Non-pigmented ciliary epithelial cell (primary cell): ENCODE data around the gene ZNF217.
"Not testable (repeated sequence)": the region's sequence is repeated elsewhere in the genome, so short reads cannot be mapped to it uniquely, and the experiment has no call there.

Source experiments
- DNase-seq: peaks from one replicate; pipeline ENCODE4 v3.0.0-alpha.2; 2010; ENCODE audit warnings: low read depth

The ZNF217 gene

DNA sequence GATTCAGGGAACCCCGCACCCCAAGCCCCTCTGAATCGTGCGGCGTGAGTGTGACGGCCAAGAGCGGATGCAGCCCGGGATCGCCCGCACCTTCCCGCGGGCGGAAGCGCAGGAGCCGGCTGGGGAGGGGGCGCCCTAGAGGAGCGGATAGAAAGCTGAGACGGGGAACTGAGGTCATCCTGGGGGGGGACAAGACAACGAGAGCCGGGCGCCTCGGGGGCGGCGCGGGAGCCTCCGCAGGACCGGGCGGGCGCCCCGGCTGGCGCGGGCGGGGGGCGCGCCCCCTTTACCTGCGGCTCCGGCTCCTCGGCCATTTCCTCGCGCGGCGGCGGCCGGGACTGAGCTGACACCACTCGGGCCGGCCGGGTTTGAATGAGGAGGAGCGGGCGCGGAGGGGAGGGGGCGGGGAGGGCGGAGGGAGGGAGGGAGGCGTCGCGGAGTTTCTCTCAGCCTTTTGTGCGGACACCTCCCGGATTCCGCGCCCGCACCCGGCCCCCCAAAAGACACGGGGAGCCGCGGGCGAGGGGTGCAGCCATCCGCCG is at the start of gene ZNF217:
Gene ZNF217 (minus strand): TSS at position 374 of the 542 bp plus-strand sequence. CDS start 11,013 bp downstream, outside the sequence.
- not testable (repeated sequence) for DNase-seq

DNA sequence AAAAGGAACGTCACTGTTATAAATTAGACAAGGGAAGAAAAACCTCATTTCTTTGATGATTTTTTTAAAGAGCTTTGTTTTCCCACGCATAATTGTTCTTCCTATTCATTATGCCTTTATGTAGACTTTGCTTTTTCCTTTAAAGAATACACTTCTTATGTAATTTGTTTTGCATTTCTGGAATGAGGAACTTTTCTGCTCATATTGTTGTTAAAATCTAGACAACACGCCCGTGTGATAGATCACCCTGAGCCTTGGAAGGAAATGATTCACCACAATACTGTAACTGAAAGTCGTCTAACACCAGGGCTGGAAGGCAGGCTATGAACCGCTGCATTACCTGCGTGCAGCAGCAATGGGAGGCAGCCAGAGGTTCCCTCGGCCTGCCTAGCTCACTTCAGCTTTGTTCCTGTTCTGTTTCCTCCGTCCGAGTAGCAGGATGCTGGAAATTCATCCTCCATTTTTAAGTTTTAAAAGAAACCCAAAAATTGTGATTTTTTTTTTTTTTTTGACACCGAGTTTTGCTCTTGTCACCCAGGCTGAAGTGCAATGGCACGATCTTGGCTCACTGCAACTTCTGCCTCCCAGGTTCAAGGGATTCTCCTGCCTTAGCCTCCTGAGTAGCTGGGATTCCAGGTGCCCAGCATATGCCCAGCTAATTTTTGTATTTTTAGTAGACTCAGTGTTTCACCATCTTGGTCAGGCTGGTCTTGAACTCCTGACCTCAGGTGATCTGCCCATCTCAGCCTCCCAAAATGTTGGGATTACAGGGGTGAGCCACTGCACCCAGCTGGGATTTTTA is 49.6 kb upstream of the ZNF217 start:
- DNase-seq: peak; percentile 63

DNA sequence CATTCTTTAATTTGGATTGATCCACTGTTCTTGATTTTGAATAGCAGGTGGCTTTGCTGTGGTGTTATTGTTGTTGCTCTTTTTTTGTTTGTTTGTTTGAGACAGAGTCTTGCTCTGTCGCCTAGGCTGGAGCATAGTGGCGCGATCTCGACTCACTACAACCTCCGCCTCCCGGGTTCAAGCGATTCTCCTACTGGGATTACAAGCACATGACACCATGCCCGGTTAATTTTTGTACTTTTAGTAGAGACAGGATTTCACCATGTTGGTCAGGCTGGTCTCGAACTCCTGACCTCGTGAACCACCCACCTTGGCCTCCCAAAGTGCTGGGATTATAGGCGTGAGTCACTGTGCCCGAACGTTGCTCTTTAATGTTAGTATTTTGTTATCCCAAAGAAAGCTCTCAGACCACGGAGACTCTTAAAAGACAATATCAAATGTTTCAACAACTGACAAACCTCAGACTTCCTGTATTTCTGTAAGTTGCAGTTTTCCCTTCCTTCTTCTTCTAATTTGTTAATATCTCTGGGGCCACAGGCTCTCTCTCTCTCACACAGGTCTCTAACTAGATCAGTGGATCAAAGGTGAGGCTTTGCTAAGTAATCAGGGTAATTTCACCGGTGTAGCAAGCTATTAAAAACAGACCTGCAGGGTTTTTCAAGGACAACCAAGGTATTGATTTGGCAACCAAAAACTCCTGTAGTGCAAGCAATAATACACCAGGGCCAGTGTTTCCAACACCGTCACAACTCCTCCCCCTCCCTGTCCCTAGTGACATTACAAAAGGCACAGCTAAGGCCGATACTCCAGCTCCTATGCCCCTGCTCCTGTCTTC is 48.8 kb upstream of the ZNF217 start:
- no peak for DNase-seq

DNA sequence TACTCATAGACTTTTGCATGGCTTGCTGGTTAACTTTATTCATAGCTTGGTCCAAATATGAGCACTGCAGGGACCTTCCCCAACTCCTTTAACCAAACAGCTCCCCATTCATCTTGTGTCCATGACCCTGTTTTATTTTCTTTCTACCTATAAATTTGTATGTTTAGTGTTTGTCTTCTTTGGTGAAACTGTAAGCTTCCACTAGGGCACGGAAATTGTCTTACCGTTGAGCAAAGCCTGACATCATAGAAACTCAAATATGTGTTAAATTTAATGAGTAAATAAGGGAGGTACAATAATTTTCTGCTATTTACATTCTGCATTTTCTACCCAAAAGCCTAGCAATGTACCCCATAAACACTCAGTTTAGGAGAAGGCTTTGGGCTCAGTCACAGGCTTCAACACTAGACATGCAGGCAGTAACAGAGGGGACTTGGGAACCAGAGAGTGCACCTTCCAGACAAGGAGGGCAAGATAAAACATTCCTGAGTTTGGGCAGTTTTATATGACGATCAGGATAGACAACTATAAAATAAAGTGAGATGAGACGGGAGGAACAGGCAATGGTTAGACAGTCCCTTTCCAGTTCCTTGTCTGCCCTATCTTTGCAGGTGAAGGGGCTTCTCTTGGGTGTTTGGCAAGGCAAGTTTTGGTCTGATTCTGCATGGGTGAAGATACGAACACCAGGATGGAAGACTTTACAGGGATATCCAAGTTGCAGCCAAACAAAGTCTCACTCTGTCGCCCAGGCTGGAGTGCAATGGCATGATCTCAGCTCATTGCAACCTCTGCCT is 46.2 kb upstream of the ZNF217 start:
- DNase-seq: no peak

DNA sequence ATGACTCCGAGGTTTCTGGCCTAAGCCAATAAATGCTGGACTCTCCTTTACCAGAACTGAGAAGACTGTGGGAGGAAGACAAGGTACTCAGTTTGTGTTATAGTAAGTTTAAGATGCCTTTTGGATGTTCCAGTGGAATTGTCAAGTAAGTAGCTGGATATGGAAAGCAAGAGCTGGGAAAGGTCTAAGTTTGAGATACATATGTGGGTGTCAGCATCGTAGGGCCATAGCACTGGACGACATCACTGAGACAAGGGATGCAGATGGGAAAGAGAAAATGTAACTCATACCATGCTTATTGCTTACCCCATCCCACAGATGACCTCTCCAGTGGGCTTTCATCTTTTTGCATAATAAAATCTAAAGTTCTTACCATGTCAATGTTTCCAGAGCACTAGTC is 45.5 kb upstream of the ZNF217 start:
- no peak for DNase-seq

DNA sequence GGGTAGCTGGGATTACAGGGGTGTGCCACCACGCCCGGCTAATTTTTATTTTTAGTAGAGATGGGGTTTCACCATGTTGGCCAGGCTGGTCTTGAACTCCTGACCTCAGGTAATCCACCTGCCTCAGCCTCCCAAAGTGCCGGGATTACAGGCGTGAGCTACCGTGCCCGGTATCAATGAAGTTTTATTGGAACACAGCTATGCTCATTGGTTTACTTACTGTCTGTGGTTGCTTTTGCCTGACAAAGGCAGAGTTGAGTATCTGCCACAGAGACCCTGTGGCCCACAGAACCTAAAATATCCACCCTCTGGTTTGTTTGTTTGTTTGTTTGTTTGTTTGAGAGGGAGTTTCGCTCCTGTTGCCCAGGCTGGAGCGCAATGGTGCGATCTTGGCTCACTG is 43.7 kb upstream of the ZNF217 start:
- DNase-seq: not testable (repeated sequence)

DNA sequence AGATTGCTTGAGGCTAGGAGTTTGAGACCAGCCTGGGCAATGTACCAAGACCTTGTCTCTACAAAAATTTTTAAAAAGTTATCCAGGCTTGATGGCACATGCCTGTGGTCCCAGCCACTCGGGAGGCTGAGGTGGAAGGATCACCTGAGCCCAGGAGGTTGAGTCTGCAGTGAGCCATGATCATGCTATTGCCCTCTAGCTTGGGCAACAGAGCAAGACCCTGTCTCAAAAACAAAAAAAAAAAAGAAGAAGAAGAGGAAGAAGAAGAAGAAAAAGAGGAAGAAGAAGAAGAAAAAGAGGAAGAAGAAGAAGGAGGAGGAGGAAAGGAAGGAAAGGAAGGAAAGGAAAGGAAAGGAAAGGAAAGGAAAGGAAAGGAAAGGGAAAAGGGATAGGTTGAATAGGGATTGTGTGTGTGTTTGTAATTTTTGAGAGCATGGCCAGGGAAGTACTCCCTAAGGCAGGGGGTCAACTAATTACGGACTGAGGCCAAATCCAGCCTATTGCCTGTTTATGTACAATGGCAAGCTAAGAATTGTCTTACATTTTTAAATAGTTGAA is 43.0 kb upstream of the ZNF217 start:
- no peak for DNase-seq

DNA sequence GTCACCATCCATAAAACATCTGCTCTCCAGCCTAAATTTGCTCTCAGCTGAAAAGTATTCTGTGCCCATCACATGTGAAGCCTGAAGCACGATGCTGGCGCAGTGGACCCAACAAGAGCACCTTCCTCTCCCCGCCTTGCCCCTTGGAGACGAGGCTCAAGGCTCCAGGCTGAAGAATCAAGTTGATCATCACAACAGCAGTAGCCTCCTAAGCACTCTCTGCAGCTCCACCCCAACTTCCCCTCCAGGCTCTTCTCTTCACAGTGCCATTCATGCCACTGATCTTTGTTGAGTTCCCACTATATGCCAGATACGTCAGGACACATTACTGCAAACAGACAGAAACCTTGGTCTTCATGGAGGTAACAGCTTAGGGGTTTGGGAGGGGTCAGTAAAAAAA is 41.6 kb upstream of the ZNF217 start:
- DNase-seq: no peak

DNA sequence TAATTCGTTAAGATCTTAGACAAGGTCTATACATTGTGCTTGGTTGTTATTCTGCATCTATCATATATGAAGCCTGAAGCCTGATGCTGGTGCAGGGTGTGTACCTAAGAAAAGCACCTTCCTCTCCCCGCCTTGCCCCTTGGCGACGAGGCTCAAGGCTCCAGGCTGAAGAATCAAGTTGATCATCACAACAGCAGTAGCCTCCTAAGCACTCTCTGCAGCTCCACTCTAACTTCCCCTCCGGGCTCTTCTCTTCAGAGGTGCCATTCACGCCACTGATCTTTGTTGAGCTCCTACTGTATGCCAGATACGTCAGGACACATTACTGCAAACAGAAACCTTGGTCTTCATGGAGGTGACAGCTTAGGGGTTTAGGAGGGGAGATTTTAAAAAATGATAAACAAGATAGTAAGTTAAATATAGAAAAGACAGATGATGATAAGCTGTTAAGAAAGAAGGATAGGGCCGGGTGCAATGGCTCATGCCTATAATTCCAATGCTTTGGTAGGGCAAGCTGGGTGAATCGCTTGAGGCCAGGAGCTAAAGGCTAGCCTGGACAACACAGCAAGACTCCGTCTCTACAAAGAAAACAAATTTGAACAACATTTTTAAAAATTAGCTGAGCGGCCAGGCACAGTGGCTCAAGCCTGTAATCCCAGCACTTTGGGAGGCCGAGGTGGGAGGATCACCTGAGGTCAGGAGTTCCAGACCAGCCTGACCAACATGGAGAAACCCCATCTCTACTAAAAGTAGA is 38.4 kb upstream of the ZNF217 start:
- no peak for DNase-seq

DNA sequence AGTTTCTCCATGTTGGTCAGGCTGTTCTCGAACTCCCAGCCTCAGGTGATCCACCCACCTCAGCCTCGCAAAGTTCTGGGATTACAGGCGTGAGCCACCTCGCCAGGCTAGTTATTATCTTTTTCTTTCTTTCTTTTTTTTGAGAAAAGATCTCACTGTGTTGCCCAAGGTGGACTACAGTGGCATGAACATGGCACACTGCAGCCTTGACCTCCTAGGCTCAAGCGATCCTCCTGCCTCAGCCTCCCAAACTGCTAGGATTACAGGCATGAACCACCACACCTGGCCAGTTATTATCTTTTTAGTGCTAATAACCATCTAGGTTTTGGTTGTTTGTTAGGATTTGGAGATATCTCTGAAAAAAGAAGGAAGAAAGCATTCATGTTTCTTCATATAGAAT is 35.8 kb upstream of the ZNF217 start:
- no peak for DNase-seq

DNA sequence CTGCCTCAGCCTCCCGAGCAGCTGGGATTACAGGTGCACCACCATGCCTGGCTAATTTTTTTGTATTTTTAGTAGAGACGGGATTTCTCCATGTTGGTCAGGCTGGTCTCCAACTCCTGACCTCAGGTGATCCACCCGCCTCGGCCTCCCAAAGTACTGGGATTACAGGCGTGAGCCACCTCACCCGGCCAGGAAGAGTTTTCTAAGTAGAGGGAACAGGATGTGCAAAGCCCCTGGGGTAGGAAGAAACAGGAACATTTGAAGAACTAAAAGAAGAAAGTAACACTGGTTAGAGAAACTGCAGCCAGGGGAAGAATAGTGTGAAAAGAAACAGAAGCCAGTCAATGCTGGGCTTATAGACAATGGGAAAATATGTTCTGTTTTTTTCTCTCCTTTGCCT is 35.1 kb upstream of the ZNF217 start:
- not testable (repeated sequence) for DNase-seq

DNA sequence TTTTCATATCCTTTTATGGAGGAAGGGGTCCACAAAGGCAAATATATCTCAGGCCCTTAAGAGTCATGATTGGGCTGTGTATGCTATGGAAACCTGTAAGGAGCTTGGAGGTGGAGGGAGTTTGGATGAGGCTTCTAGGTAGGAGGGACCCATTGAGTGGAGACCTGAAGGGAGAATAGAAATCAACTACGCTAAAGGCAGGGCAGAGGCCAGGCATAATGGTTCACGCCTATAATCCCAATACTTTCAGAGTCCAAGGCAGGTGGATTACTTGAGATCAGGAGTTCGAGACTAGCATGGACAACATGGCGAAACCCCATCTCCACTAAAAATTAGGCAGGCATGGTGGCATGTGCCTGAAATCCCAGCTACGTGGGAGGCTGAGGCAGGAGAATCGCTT is 34.4 kb upstream of the ZNF217 start:
- DNase-seq: no peak

DNA sequence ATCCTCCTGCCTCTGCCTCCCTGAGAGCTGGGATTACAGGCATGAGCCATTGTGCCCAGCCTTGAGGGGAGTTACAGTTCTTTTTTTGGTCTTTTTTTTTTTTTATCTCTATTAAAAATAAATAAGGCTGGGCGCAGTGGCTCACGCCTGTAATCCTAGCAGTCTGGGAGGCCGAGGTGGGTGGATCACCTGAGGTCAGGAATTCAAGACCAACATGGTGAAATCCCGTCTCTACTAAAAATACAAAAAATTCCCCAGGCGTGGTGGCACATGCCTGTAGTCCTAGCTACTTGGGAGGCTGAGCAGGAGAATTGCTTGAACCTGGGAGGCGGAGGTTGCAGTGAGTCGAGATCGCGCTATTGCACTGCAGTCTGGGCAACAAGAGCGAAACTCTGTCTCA is 33.4 kb upstream of the ZNF217 start:
- DNase-seq: not testable (repeated sequence)

DNA sequence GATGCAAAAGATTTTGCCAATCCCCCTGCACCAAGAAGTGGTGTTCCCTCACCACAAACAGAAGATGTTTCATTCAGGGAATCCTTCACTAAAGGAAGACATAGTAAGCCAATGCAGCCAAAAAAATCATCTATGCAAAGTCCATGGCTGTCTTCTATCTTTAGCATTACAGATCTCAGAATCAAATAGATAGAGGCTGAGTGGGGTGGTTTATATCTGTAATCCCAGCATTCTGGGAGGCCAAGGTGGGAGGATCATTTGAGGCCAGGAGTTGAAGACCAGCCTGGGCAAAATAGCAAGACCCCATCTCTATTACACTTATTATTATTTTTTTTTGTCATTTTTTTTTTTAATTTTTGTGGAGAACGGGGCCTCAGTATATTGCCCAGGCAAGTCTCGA is 32.9 kb upstream of the ZNF217 start:
- DNase-seq: no peak

DNA sequence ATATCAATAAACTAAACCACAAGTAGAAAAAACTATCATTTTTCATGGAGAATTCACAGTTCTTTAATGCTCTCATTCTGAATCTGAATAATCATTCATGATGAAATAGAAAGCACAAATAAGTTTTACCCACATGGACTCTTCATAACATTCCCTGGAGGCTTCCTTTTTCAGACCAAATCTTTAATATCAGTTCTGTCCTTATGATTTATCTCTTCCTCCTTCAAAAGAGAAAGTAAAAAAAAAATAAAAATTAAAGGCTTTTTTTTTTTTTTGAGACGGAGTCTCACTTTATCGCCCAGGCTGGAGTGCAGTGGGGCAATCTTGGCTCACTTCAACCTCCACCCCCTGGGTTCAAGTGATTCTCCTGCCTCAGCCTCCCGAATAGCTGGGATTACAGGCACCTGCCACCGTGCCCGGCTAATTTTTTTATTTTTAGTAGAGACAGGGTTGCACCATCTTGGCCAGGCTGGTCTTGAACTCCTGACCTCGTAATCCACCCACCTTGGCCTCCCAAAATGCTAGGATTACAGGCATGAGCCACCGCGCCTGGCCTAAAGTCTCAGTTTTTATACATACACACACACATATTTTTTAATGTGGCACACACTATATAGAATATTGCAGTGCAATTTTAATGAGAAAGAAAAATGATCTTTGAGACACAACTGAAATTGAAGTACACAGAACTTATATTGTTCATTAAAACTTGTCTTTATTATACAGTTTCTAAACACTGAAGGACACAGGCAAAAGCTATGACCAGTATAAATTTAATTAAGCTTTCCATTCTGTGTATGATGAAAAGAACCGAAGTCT is 31.9 kb upstream of the ZNF217 start:
- DNase-seq: no peak

DNA sequence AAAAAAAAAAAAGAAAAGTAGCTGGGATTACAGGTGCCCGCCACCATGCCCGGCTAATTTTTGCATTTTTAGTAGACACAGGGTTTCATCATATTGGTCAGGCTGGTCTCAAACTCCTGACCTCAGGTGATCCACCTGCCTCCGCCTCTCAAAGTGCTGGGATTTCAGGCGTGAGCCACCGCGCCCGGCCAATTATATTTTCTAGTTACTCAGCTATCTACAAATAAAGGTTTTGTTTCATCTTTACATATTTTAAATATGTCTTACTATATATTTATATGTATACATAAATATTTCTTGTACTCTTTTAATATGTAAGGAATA is 31.2 kb upstream of the ZNF217 start:
- DNase-seq: not testable (repeated sequence)

DNA sequence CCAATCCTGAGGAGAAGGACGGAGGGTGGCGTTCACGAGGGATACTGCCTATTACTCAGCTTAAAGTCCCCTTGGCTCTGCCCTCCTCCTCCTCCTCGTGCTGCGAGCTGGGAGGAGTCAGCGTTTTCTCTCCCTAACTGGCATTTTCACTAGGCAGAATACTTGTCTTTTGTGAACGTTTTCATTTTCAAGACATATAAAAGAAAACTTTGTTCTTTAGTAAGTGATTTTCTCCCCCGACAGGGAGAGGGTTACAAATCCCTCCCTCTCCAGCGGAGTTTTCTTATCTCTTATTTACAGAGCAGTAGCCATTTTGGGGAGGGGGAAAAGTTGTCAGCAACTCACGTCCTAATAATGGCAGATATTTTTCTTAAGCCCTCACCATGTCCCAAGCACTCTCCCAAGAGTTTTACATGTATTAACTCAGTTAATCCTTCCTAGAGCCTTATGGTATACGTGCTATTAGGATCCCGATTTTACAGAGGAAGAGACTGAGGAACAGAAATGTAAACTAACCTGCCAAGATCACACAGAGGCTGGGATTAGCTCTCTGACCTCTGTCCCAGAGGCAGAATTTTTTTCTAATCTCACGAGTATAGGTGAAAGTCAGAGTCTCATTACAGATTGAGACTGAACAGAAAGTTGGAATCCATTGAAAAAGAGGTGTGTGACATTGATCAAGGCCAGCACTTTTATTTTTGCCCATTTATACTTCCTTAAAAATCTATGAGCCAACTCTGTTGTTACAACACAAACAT is 30.0 kb upstream of the ZNF217 start:
- DNase-seq: peak; percentile 34

DNA sequence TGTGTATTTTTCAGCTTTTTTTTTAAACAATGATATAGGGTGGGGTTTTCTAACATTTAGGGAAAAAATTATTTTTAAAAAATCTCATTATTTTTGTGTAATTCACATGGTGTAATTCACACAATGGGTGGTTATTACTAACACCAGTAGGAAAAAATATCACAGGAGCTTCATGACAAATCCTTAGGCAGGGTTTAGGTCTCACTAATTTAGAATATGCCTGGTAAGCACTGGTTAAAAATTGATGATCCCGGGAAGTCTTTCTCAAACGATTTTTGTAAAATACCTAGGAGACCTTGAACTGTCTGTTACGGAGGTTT is 29.5 kb upstream of the ZNF217 start:
- no peak for DNase-seq

DNA sequence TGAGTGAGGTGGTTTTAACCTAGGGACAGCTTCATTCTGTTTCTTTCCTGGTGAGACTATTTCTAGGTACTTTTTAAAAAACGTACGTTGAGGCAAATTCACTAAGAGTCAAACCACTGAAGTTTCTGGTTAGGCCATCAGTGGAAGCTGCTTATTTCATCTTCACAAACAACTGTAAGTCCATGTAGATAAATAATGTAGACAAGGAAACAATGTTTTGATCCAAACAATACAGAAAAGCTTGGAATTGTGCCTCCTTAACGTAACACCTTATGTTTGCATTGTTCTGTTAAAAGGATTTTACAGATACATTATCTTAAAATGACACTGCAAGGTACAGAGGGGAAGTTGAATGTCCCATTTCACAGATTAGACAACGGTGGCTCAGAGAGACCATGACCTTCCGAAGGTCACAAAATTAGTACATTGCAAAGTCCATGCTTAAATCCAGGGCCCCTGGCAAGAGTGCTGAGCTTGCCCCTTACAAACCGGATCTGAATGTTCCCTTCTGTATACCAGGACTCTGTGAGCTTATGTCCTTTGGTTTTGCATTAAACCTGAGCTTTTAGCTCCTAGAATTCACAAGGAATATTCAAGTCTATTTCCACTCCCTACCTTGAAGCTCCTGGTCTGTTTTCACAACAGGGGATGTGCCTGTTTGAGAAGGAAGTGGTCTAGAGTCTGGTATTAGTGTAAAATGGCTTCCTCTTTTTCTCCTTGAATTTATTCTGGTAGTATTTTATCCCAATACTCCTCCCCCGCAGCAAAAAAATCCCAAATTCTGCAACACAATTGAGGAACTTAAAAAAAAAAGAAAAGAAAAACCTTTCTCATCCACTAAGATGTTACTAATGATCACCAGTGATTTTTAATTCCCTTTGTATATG is 28.9 kb upstream of the ZNF217 start:
- DNase-seq: no peak
